HuH-7.5 (cell line): ENCODE results near the gene ZNF800.
"Not testable (repeated sequence)": the region's sequence is repeated elsewhere in the genome, so short reads cannot be mapped to it uniquely, and the experiment has no call there.

Experiments used
- DNase-seq: peaks from one replicate; pipeline ENCODE4 v3.0.0; 2011; ENCODE audit warnings: low spot score

The ZNF800 gene, protein sequence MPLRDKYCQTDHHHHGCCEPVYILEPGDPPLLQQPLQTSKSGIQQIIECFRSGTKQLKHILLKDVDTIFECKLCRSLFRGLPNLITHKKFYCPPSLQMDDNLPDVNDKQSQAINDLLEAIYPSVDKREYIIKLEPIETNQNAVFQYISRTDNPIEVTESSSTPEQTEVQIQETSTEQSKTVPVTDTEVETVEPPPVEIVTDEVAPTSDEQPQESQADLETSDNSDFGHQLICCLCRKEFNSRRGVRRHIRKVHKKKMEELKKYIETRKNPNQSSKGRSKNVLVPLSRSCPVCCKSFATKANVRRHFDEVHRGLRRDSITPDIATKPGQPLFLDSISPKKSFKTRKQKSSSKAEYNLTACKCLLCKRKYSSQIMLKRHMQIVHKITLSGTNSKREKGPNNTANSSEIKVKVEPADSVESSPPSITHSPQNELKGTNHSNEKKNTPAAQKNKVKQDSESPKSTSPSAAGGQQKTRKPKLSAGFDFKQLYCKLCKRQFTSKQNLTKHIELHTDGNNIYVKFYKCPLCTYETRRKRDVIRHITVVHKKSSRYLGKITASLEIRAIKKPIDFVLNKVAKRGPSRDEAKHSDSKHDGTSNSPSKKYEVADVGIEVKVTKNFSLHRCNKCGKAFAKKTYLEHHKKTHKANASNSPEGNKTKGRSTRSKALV

DNA sequence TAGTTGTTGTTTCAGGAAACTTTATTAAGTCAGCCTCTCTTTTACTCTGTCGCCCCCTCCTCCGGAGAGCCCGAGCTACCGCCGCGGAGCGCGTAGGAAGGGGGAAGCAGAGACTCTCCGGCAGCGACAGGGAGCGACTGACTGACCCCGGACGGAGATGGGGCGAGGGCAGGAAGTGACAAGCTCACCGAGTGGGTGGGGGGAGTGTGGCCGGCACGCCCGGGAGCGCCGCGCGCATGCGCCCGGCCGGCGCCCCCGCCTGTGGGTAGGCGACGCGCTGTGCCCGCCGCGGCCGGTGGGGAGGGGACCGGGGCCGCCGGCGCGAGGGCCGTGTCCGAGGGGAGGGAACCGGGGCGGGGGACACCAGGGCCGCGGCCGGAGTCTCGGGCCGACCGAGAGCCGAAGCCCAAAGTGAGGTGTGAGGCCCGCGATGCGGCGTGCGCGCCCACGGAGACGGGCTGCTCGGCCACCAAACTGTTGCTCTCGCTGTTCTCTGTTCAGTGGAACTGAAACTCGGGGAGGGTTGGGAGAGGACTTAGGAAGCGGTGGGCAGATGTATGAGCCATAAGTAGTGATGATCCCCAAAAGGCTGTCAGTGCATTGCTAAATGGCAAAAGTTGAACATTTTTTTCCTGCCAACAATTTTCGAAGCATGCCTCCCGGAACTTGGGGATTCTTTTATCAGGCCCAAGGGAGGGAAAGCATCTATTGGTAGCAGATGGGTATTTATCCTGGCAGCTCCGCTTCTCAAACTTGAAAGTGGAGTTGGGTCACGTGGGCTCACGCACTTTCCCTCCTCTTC is at the start of gene ZNF800:
Gene ZNF800, minus strand, starts transcription at position 143 of the 802 bp plus-strand sequence. CDS start 1,151 bp downstream, outside the sequence.
- DNase-seq: peak; percentile 91

DNA sequence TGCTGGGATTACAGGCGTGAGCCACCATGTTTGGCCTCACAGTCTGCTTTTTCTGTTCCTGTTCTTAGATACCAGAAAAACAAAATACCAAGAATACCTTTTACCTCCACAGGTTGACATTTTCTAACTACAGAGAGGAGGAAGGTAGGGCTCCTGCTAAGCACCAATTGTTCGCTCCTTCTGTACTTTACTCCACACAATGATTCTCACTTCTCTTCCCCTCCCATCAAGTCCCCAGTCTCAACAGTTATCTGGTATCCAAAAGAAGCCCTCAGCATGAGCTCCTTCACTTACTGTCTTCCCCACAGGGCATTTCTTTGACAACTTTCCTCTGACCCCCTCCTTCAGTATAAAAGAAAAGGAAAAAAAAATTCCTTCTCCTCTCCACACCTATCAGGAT is 47.7 kb upstream of the ZNF800 start:
- no peak for DNase-seq

DNA sequence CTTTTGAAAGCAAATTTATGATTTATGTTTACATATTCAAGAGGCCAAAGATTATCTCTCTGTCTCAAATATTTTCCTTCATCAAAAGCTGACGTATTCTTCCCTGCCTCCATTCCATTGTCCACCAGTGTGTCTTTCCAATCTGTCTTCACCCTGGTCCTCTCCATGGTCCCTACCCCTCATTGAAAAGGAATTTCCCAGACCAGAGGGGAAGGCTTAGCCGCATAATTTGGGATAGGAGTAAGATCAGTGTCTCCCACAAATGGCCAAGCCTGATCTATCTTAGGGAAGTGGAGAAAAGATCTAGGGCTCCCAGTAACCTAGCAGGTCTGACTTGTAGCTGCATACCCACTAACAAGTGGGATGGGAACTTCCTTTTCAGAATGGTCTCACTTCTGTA is 46.3 kb upstream of the ZNF800 start:
- no peak for DNase-seq

DNA sequence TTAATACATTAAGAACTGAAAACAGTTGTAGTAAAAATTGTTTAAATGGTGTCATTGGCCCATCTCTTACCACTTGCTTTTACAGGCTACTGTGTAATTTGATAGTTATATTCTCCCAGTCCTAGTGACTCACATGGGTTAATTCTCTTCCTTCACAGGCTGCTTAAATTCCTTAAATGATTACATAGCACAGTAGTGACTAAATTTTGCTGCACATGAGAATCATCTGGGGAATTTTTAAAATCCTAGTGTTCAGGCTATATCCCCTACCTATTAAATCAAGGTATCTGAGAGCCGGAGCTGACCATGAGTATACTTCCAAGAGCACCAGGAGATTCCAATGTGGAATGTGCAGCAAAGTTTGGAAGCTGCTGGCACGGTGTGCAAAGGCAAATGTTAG is 45.3 kb upstream of the ZNF800 start:
- no peak for DNase-seq

DNA sequence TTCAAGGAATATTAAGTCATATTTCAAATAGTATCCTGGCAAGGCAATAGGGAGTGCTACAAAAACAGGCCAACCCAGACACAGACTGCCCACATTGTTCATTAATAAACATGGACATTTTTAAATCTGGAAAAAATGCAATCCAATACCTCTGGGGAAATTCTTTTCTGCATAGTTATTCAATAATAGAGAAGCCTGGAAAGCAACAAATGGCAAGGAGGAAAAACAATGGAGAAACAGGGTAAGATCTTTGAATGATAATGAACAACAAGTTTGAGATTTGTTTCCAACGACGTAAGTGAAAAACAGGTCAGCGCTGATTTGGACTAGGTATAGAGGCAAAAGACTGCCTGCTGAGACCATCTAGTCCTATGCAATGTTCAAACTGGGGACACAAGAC is 44.7 kb upstream of the ZNF800 start:
- no peak for DNase-seq

DNA sequence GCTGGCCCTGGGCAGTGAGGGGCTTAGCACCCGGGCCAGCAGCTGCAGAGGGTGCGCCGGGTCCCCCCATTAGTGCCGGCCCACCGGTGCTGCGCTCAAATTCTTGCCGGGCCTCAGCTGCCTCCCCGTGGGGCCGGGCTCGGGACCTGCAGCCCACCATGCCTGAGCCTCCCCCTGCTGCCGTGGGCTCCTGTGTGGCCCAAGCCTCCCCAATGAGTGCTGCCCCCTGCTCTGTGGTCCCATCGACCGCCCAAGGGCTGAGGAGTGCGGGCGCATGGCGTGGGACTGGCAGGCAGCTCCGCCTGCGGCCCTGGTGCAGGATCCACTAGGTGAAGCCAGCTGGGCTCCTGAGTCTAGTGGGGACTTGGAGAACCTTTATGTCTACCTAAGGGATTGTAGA is 36.8 kb upstream of the ZNF800 start:
- DNase-seq: not testable (repeated sequence)

DNA sequence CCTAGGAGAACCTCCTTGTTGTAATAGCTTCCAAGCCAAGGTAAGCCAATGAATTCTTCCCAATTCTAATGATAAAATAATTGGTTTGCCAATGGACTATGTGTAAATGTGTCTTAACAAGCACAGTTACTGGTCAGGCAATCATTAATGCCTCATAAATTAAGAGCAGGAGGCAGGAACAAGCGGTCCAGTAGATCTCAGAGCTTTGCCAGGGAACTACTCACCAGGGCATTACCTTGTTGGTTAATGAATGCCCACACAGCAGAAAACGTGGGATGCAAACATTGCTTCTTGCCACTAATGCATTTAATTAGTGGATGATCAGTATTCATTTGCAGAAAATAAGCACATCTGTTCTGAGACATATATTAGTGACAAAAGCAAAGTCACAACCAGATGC is 26.7 kb upstream of the ZNF800 start:
- no peak for DNase-seq

DNA sequence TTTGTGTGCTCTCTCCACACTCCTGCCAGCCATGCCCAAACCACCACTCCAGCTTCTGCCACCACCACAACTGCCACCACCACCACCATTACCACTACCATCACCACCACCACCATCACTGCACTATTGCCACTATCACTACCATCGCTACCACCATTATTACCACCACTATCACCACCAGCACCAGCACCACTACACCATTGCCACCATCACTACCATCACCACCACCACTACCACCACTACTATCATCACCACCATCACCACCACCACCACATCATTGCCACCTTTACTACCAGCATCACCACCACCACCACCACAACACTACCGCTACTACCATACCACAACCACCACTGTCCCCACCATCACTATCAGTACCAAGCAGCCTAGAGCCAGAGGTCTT is 26.0 kb upstream of the ZNF800 start:
- DNase-seq: no peak

DNA sequence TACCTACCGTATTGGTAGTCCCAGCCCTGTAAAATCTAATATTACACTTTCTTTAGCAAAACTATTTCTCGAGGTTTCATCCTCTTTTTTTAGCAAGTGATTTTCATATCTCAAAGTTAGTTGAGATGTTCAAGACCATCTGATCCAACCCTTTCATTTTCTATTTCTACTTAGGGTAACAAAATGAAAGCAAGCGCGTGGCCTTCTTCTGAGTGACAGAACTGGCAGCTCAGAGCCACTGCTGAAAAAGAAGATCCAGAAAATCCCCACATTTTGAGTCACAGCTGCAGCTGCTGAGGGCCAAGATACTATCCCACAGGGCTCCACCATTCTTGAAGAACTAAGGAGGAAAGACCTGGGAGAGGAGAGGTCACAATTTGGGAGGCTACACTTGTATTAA is 24.8 kb upstream of the ZNF800 start:
- no peak for DNase-seq

DNA sequence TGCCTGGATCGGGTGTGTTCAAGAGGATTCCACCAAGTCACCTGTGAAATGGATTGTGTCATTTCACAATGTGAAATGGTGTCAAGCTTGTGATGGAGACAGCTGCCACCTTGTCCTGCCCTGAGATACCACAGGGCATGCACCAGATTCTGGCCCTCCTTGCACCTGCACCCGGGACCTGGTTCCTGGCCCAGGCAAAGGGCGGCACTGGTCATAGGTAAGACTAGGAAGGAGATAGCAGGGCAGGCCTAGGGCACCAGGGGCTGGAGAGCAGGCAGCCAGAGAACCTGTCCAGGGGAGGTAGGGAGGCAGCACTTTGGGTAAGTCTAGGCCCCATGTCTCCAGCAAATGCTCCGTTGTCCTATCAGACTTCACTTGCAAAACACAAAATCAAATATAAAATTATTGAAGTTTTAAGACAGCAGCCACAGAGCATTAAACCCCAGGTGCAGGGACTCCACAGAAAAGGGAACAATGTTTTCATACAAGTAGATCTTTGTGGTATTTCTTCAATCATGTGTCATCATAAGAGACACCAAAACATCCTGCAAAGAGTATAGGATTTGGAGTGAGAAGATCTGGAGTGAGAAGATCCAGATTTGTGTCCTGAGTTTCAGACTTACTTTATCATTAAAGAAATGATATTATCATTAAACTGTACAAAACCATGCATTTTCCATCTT is 22.7 kb upstream of the ZNF800 start:
- no peak for DNase-seq

DNA sequence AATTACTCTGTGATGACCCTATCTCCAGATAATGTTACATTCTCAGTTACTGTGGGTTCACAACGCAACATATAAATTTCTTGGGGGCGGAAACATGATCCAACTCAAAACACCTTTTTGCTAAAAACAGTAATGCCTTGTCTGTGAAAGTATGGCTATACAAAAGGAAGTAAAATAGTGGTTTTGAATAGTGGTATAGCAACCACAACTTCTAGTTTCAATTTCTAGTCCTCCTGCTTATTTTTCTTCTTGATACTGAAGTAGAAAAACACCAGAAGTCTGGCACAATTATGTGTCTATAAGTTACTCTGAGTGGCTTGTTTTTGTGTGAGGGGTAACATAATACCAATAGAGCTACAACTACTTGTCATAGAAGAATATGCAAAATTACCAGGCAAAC is 21.5 kb upstream of the ZNF800 start:
- DNase-seq: no peak

DNA sequence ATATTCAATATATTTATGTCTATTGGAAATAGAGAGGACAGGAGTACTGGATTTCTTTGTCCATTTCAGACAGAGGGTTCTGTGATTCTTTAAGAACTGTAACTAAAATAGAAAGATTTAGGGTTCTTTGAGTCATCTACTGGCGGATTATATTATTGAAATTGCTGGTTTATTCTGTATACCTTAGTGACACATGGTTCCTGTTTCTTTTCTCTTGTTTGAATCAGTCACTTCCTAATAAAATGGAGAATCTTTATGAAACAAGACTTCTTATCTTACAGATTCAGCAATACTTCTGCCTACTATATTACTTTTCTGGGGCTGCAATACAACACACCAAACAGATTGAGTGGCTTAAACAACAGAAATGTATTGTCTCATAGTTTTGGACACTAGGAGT is 20.8 kb upstream of the ZNF800 start:
- no peak for DNase-seq

DNA sequence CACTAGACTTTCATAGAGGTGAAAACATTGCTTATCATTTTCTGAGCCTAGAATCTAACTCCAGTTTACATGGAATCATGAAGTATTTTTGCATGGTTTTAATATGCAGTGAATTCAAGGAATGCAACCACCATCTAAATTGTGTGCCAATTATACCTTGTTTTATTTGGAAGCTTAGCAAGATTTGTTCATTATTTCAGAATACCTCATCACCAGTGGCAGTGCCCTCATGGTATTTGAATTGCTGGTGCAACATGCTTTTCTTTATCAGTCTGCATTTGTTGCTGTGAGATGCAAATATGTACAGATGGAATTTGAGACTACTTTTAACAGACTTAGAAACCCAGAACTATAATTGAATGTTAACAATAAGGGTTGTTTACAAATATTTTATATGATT is 18.7 kb upstream of the ZNF800 start:
- DNase-seq: no peak

DNA sequence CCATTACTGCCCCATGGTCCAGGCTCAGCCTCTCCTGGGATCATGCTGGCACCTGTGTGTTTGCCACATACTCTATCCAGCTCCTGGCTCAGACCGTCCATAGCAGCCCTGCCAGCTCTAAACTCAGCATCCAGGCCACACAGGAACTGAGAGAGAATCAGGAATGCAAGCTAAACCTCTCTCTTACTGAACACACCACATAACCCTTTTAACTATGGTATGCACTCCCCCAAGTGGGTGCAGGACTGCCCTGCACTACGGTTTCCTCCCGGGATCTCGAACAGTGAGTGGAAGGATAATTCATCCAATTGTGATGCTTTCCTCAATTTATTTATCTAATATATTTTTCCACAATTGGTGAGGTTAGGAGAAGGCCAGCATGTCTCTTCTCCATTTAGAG is 17.1 kb upstream of the ZNF800 start:
- no peak for DNase-seq

DNA sequence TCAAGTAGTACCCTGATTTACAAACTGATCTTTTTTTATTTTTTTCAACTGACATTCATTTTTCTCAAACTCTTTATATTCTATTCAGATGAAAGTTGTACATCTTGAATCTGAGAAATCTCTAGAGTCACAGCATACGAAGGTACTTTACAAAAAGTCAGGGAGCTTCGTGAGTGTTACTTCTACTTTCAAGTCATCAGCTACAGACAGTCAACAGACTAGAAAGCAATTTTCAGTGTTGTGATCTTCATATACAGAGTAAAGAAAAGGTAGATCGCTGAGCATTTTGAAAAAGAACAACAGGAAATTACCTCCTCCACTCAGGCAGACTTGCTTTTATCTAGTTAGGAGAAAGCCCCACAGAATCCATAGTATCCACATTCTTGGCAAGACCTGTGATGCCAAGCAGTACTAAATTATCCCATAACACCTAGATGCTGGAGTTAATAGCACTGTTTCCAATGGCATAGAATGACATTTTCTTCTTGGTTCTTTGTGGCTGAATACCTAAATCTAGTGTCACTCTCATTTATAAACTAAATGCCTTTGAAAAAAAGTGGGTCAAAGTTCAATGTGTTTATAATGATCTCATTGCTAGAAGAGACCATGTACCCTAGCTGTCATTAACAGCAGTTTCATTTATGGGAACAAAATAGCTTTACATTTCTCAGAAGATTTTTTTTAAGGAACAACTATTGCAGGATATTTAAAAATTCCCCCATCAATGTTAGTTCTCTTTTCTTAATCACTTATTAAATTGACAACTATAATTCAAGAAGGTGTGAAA is 12.0 kb upstream of the ZNF800 start:
- DNase-seq: no peak

DNA sequence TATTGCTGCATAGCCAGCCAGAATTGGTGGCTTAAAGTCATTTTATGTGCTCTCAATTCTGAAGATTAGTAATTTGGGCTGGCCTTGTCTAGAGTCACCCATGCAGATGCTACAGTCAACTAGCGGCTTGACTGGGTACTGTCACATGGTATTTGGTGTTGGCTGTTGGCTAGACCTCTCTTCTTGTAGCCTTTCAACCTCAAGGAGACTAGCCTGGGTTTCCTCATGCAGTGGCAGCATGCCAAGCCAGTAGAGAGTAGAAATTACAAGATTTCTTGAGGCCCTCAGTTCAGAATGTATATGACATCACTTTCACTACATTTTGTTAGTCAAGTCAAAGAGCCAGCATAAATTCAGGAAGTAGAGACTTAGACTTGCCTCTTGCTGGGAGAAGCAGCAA is 3.7 kb upstream of the ZNF800 start:
- DNase-seq: no peak

DNA sequence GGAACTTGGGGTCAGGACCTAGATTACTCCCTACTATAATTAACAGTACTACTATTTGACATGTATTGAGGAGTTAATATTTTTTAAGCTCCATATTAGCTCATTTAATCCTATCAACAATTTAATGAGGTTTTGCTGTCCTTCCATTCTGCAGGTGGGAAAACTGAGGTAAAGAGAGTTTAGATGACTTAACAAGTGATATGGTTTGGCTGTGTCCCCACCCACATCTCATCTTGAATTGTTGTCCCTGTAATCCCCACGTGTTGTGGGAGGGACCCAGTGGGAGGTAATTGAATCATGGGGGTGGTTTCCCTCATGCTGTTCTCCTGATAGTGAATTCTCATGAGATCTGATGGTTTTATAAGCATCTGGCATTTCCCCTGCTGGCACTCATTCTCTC is 2.6 kb upstream of the ZNF800 start:
- DNase-seq: not testable (repeated sequence)

DNA sequence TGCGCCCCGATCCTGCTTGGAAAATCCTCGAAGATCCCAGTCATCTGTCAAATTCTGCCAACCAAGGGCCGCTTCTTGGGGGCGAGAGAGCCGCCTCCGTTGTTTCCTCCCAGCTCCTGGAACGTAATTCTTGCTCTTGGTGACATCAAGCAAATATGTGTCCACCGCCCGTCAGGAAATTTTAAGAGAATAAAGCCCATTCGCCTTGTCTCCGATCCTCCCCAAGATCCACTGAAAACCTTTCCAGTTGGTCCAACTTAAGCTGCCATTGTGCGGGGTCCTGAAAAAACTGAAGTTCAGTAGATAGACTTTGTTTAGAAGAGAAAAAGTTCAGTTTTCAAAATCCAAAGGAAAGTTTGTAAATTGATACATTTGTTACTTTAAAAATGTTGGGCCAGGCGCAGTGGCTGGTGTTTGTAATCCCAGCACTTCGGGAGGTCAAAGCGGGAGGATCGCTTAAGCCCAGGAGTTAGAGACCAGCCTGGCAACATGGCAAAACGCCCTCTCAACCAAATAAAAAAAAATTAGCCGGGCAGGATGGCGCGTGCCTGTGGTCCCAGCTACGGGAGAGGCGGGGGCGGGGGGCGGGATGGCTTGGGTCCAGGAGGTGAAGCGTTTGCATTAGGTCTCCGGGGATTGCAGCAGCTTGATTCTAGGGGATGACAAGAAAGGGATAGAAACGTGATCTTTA is 1.0 kb upstream of the ZNF800 start:
- DNase-seq: no peak

DNA sequence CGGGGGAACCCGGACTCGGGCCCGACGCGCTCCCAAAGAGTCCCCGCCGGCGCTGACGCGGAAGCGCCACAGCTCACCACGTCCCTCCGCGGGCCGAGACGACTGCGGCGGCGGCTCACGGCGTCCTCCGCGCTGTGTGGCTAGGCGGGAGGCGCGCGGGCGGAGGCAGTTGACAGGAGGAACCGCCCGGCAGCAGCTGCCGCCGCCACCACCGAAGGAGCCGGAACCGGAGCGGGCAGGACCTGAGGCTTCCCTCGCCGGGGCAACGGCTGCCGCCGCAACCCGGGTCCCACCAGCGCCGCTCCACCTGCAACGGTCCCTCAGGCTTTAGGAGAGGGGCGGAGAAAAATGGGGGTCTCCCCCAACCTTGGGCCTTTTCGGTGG is 334 bp downstream of the ZNF800 start:
- peak; percentile 30 for DNase-seq

DNA sequence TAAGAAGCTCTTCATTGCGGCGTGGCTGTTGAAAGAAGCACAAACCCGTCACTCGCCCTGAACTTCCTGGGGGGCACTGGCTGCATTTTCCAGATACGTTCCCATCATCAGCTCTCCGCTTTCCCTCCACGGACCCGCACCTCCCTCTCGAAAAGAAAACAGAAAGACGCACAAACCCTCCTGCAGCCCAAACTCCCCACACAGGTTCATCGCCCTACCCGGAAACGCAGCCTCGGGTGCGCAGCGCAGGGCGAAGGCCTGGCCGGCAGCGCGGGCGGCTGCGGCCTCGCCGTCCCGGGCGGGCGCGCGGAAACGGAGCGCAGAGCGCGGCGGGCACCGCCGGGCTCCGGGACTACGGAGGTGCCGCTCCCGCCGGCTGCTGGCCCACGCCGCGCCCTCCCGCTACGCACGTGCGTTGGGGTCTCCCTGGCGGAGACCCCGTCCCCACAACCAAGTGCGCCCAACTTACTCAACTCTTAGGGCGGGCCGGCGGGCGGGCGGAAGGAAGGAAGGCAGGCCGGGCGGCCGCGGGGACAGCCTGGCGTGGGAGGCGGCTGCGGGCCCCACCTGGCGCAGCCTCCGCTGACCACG is 822 bp downstream of the ZNF800 start:
- peak; percentile 28 for DNase-seq
